ENCODE results near the gene SUPV3L1. TPM values are rescaled to one million over a fixed set of nuclear protein-coding genes. Genes with fewer than 3 reads are reported as not detected.

The SUPV3L1 gene
- total and polyA plus RNA-seq, 10 of the 15 experiments (the other 5 are each of a cell fraction or from before 2014, with no cell fraction given) = 18.4 to 57.8 (median 44.2) TPM

DNA sequence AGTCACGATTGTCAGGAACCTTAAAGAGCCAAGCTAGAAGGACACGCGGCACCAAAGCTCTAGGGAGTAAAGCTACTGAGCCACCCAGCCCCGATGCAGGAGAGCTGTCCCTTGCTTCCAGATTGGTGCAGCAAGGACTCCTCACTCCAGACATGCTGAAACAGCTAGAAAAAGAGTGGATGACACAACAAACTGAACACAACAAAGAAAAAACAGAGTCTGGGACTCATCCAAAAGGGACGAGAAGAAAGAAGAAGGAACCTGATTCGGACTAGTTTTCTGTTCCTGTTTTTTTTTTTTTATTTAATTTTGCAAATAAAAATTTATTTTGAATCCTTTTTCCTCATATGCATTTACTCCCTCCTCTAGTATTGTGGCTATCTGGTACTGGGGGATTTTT lies 28.7 kb downstream of the SUPV3L1 start:
- BruUV-seq (replicated peaks) = no TSS peak
- TF ChIP-seq KAT2A (conservative IDR thresholded peaks at IDR 0.05; ENCODE audit: control insufficient read depth, low read depth, low read length) (no peak), SPI1 (IDR thresholded peaks at IDR 0.05; ENCODE audit: borderline replicate concordance, insufficient read depth, low read depth, low read length) (no peak), RCOR1 (conservative IDR thresholded peaks at IDR 0.05; ENCODE audit: low read depth, low read length) (no peak), MTA2 (IDR thresholded peaks at IDR 0.05; ENCODE audit: low read depth) (no peak)
- Histone ChIP-seq H3K79me2 (ENCODE audit: control insufficient read depth, insufficient read depth, low read length) (no peaks in the 10 kb centered on the region; the same call in 1 of the 2 replicates), H3K27me3 (replicated peaks in 1 of 2; ENCODE audit: control insufficient read depth in 2 of 2, insufficient read depth in 2 of 2, low read length in 1 of 2) (no peaks in the 10 kb centered on the region), H3K4me3 (no peak overlapping the region), H3K27ac (ENCODE audit: control insufficient read depth, insufficient read depth) (no peak overlapping the region), H3K9me3 (replicated peaks; ENCODE audit: control insufficient read depth, insufficient read depth, low read length) (no peaks in the 10 kb centered on the region), H4K20me1 (ENCODE audit: control insufficient read depth, insufficient read depth) (no peaks in the 10 kb centered on the region), H3K36me3 (ENCODE audit: control insufficient read depth in 2 of 2, insufficient read depth in 2 of 2, low read length in 1 of 2) (peaks cover 5% of the 10 kb centered on the region in 2 experiments; a peak in 3 of 4 replicates), H2AFZ (ENCODE audit: control insufficient read depth, low read depth, low read length) (no peak overlapping the region), H3K9ac (ENCODE audit: control insufficient read depth, insufficient read depth, low read length) (no peak overlapping the region), H3K4me1 (ENCODE audit: control insufficient read depth, insufficient read depth, low read length) (no peaks in the 10 kb centered on the region), H3K4me2 (ENCODE audit: control insufficient read depth, insufficient read depth) (no peak overlapping the region)
- intact Hi-C loops (cut with micrococcal nuclease; ENCODE audit: unreplicated experiment) (no loop called here), in situ Hi-C loops (cut with MboI) (no loop called here)
- no peak for ATAC-seq
- ChIA-PET SMC1A (ENCODE audit: uncharacterized antibody, unreplicated experiment) (interaction anchor here (1.4 to 3.3 kb wide), 2 partner anchors 9 to 12 kb away, joined by 3 to 10 read pairs; no protein-coding TSS in a partner anchor), CTCF (interaction anchor here (0.6 kb wide), 1 partner anchor 620 kb away, joined by 3 read pairs; no protein-coding TSS in a partner anchor), RAD21 (ENCODE audit: unreplicated experiment) (no interaction called here), POLR2A (interaction anchor here (0.5 to 1.1 kb wide), 4 partner anchors 20 to 286 kb away, joined by 3 to 6 read pairs (median 4); no protein-coding TSS in a partner anchor)
- 98% methylated on average over 6 of the region's 6 CpGs for WGBS (ENCODE audit: insufficient coverage, insufficient replicate concordance, low lambda C conversion rate, missing lambda C conversion rate)
- no peak for FAIRE-seq
- no peak for DNase-seq (ENCODE audit: low read depth, low spot score)

DNA sequence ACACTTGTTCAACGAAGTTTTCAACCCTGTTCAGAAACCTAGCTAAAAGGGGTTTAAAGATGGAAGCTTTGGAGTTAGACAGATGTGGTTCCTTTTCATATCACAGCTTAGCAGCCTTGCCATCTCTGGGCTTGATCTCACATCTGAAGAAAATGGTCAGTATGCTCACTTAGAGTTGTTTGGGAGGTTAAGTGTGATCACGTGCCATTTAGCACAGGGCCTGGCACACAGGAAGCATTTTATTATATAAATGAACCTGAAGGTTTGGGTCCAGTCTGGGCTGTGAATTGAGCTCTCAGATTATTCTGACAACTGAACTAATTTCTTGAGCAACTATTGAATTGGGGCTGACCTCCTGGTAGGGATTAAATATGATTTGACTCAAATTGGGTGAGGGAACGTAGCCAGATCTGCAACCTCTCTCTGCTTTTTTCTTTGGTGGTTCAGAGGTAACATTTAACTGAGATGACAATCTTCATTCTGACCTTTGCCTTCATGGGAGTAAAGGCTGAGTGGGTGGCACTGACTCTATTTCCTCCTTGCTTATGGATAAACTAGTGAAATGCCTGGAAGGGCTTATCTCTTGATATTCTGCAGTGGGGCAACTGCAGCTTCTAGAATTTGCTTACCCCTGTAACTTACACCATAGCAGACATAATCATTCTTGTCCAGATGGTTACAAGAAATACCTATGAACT lies 29.9 kb downstream of the SUPV3L1 start:
- Histone ChIP-seq H3K4me1 (ENCODE audit: control insufficient read depth, insufficient read depth, low read length) (no peaks in the 10 kb centered on the region), H3K4me3 (no peak overlapping the region), H2AFZ (ENCODE audit: control insufficient read depth, low read depth, low read length) (no peak overlapping the region), H4K20me1 (ENCODE audit: control insufficient read depth, insufficient read depth) (no peaks in the 10 kb centered on the region), H3K27me3 (replicated peaks in 1 of 2; ENCODE audit: control insufficient read depth in 2 of 2, insufficient read depth in 2 of 2, low read length in 1 of 2) (no peaks in the 10 kb centered on the region), H3K79me2 (ENCODE audit: control insufficient read depth, insufficient read depth, low read length) (no peaks in the 10 kb centered on the region), H3K4me2 (ENCODE audit: control insufficient read depth, insufficient read depth) (no peak overlapping the region), H3K27ac (ENCODE audit: control insufficient read depth, insufficient read depth) (no peak overlapping the region), H3K9ac (ENCODE audit: control insufficient read depth, insufficient read depth, low read length) (no peak overlapping the region), H3K9me3 (replicated peaks; ENCODE audit: control insufficient read depth, insufficient read depth, low read length) (no peaks in the 10 kb centered on the region; the same call in 2 of the 3 replicates), H3K36me3 (ENCODE audit: control insufficient read depth in 2 of 2, insufficient read depth in 2 of 2, low read length in 1 of 2) (peaks cover 5% of the 10 kb centered on the region in 2 experiments; a peak in 3 of 4 replicates)
- in situ Hi-C loops (cut with MboI) = no loop called here
- ChIA-PET CTCF (interaction anchor here (0.9 kb wide), 1 partner anchor 13 kb away, joined by 3 read pairs; no protein-coding TSS in a partner anchor), SMC1A (ENCODE audit: uncharacterized antibody, unreplicated experiment) (interaction anchor here (1.5 kb wide), 1 partner anchor 184 kb away, joined by 3 read pairs; no protein-coding TSS in a partner anchor), RAD21 (ENCODE audit: unreplicated experiment) (interaction anchor here (0.6 to 1.0 kb wide), 2 partner anchors 14 to 758 kb away, joined by 3 read pairs; no protein-coding TSS in a partner anchor), POLR2A (no interaction called here)
- DNase-seq (ENCODE audit: low read depth, low spot score) (no peak), ATAC-seq (no peak), FAIRE-seq (no peak)
- intact Hi-C loops (cut with micrococcal nuclease; ENCODE audit: unreplicated experiment) = no loop called here
- WGBS (ENCODE audit: insufficient coverage, insufficient replicate concordance, low lambda C conversion rate, missing lambda C conversion rate) = 78% methylated on average over 3 of the region's 3 CpGs
- BruUV-seq (replicated peaks) = no TSS peak
- TF ChIP-seq ZNF217 (IDR thresholded peaks at IDR 0.05) = no peak
- TF ChIP-seq ZNF207 (IDR thresholded peaks at IDR 0.05; ENCODE audit: borderline replicate concordance) = no peak
- TF ChIP-seq EZH2 (IDR thresholded peaks at IDR 0.05; ENCODE audit: borderline replicate concordance, control insufficient read depth, low read depth, low read length) = no peak
- no peak for TF ChIP-seq HDGF (IDR thresholded peaks at IDR 0.05)
- TF ChIP-seq JUNB (IDR thresholded peaks at IDR 0.05) = no peak
- no peak for TF ChIP-seq ZZZ3 (IDR thresholded peaks at IDR 0.05; ENCODE audit: control insufficient read depth, insufficient read length, low read depth)
- TF ChIP-seq SKIL (IDR thresholded peaks at IDR 0.05; ENCODE audit: low read depth, poor library complexity, severe bottlenecking) = no peak

Data from GM12878 (cell line).